GM12872 (cell line): Measurements from ENCODE around the gene TRDN.

Experiments
- TF ChIP-seq, protein P1 (sequence below): IDR thresholded peaks from 3 replicates; pipeline ENCODE4 v1.5.1; 2011; ENCODE audit warnings: low read depth, mild to moderate bottlenecking, low read length, moderate library complexity; ENCODE audit not compliant: insufficient read depth

Gene TRDN

DNA sequence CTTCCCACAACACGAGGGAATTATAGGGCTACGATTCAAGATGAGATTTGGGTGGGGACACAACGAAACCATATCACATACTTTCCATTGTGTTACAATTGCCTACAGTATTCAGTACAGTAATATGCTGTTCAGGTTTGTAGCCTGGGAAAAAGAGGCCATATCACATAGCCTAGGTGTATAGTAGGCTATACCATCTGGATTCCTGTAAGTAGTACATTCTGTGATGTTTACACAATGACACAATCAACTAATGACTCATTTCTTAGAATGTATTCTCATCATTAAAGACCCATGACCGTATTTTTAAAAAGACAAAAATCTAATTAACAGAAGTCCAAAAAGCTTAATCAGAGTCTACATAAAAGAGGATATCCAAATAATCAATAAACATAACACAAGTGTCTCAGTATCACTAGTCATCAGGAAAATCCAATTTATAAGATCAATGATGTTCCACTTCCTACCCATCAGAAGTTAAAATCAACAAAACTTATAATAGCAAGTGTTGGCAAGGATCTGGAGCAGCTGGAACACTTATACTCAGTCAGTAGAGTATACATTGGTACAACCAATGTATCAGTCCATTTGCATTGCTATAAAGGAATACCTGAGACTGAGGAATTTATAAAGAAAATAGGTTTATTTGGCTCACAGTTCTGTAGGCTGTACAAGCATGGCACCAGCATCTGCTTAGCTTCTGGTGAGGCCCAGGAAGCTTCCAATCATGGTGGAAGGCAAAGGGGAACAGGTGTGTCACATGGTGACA, 424.8 kb downstream of the TRDN start:
- TF ChIP-seq, protein P1, sequence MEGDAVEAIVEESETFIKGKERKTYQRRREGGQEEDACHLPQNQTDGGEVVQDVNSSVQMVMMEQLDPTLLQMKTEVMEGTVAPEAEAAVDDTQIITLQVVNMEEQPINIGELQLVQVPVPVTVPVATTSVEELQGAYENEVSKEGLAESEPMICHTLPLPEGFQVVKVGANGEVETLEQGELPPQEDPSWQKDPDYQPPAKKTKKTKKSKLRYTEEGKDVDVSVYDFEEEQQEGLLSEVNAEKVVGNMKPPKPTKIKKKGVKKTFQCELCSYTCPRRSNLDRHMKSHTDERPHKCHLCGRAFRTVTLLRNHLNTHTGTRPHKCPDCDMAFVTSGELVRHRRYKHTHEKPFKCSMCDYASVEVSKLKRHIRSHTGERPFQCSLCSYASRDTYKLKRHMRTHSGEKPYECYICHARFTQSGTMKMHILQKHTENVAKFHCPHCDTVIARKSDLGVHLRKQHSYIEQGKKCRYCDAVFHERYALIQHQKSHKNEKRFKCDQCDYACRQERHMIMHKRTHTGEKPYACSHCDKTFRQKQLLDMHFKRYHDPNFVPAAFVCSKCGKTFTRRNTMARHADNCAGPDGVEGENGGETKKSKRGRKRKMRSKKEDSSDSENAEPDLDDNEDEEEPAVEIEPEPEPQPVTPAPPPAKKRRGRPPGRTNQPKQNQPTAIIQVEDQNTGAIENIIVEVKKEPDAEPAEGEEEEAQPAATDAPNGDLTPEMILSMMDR: no peak

DNA sequence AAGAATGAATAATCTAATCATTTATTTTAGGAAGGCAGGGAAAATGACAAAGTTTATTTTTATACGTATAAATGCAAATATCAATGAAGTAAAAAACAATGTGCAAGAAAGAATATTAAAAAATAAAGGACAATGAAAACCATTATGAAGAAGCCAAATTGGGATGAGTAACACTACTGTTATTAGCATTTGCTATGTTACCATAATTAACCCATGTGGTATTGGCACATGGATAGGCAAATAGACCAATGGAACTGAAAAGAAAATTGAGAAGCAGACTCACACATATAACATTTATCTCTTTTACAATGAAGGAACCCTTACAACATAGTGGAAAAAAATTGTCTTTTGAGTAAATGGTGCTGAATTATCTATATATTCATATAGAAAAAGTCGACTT, 426.1 kb downstream of the TRDN start:
- TF ChIP-seq, protein P1: no peak

- TF ChIP-seq, protein P1: no peak
Measured at GRCh38 chr6:123207967-123208510, 428.7 kb downstream of the TRDN start.

GRCh38 chr6:123203928-123204327, 432.8 kb downstream of the TRDN start:
- TF ChIP-seq, protein P1: no peak

DNA sequence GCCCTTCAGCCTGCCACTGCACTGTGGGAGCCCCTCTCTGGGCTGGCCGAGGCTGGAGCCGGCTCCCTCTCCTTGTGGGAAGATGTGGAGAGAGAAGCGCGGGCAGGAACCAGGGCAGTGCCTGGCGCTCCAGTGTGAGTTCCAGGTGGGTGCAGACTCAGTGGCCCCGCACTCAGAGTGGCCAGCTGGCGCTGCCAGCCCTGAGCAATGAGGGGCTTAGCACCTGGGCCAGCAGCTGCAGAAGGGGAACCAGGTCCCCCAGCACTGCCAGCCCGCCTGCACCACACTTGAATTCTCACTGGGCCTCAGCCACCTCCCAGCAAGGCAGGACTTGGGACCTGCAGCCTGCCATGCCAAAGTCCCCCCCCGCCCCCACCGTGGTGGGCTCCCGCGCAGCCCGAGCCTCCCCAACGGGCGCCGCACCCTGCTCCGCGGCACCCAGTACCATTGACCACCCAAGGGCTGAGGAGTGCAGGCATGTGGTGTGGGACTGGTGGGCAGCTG, 434.8 kb downstream of the TRDN start:
- TF ChIP-seq, protein P1: no peak

GRCh38 chr6:123193298-123193697, 443.5 kb downstream of the TRDN start:
- TF ChIP-seq, protein P1: no peak

DNA sequence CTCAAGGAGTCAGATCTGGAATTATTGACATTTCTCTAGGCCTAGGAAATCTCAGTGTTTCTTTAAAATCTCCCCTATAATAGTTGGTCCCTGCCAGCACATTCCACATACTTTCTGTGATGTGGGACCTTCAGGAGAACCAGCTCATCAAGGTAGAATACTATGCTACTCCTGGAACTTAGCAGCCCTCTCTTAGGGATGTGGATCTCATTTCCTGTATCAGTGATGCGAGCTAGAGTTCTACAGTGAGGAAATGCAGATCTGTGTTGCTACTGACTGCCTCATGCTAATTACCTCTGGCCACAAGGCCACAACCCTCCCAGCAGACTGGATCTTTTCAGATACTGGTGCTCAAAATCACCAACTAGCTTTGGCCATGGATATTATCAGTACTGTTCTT, 446.9 kb downstream of the TRDN start:
- TF ChIP-seq, protein P1: no peak
